Measurements from ENCODE around the gene PROB1.
"Not testable (repeated sequence)": the region's sequence is repeated elsewhere in the genome, so short reads cannot be mapped to it uniquely, and the experiment has no call there.

DNA sequence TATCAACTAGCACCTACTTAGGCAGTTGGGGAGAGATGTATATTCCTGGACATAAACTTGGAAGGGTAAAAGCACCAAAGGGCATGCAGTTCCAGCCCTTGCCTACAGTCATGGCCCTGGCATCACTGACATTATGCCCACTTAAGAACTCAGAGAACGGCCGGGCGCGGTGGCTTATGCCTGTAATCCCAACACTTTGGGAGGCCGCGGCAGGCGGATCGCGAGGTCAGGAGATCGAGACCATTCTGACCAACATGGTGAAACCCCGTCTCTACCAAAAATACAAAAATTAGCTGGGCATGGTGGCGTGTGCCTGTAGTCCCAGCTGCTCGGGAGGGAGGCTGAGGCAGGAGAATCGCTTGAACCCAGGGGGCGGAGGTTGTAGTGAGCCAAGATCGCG is 45.5 kb upstream of the PROB1 start:
- not testable (repeated sequence) for TF ChIP-seq CTCF (conservative IDR thresholded peaks at IDR 0.05; ENCODE audit: low read depth, low read length); EZH2 (IDR thresholded peaks at IDR 0.05; ENCODE audit: borderline replicate concordance, low read depth, low read length, poor library complexity, severe bottlenecking)
